ENCODE results near the gene NEK6.

GRCh38 chr9:124370896-124371582 is 113.3 kb downstream of the NEK6 start:
- no peak for TF ChIP-seq CTCF (IDR thresholded peaks at IDR 0.05; ENCODE audit: poor library complexity)
- no peak for TF ChIP-seq EZH2 (IDR thresholded peaks at IDR 0.05; ENCODE audit: borderline replicate concordance)
- no peak for TF ChIP-seq EZH2phosphoT487 (IDR thresholded peaks at IDR 0.05; ENCODE audit: low read depth, severe bottlenecking, unreplicated experiment)

All from hepatocyte (in vitro differentiated cells).